Measurements from ENCODE around the gene PRSS57.

Gene PRSS57

DNA sequence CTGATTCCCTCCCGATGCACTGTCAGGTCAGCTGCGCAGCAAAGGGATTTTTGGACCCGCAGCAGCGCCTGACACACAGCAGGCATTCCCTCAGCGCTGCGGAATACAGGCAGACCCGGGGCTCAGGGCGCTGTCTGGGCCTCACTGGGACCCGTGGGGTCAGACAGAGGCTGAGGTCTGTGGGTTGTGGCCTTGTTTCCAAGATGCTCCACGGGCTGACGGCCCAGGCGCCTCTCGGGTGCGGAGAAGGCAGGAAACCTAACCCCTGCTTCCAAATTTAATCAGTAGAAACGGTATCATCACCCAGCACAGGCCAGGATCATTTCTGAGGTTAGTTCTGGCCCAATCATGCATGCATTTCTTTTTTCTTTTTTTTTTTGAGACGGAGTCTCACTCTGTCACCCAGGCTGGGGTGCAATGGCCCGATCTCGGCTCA lies 31.6 kb downstream of the PRSS57 start:
- Histone ChIP-seq H3K4me1 (ENCODE audit: control insufficient read depth, insufficient read depth, low read length) (peaks cover 9% of the 10 kb centered on the region), H3K9me3 (ENCODE audit: control insufficient read depth, insufficient read depth, low read depth, low read length) (no peaks in the 10 kb centered on the region), H3K4me3 (ENCODE audit: low read depth, low read length) (peak overlapping the region; percentile 46), H3K27ac (ENCODE audit: extremely low read depth, low read depth, low read length) (peak overlapping the region; percentile 45; the same call in 1 of the 2 replicates), H3K36me3 (ENCODE audit: control insufficient read depth in 2 of 2, insufficient read depth in 1 of 2, low read length in 2 of 2) (peaks cover 0 to 22% of the 10 kb centered on the region in 2 experiments; a peak in 1 of 3 replicates)
- ChIA-PET POLR2A (interaction anchor here (0.6 to 1.5 kb wide), 8 partner anchors 9 to 320 kb away, joined by 3 to 8 read pairs (median 4); partner anchors contain the start of gene WDR18), CTCF (interaction anchor here (0.6 to 1.5 kb wide), 7 partner anchors 67 to 109 kb away, joined by 3 to 9 read pairs (median 3); no protein-coding TSS in a partner anchor)
- TF ChIP-seq GLIS2 (tag by site-specific recombination; IDR thresholded peaks at IDR 0.05) = no peak
- peak; percentile 82; the same call in 1 of the 2 replicates for TF ChIP-seq ZNF600 (tag by site-specific recombination; IDR thresholded peaks at IDR 0.05)

DNA sequence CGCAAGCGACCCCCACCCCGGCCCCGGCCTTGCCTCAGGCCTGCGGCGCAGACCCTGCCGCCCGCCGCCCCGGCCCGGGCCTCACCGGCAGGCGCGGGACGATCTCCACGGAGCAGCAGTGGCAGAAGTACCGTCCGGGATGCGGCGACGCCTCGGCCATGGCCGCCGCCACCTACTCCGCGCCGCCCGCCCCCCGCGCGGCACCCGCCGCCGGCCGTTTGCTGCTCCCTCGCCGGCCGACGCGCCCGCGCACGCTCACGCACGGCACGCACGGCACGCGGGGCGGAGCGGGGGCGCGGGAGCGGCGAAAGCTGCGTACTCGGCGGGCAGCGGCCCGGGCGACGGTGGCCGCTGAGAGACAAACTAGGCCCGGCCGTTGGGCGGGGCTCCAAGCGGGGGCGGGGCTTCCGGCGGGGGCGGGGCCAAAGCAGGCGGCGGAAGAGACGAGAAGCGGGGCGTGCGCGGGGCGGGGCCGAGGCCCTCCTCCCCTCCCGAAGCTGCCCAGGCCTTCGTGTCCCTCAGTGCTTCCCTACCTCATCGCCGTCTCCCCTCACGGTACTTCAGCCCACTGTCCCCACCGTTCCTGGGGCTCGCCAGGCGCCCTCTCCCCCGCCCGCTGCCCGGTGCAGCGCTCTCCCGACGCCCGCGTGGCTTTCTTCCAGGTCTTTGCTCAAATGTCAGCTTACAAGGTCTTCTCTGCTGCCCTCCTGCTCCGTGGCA lies 32.1 kb downstream of the PRSS57 start, which contains the start of gene RNF126:
Gene RNF126 (minus strand): TSS at position 253 of the 720 bp plus-strand sequence. CDS start 93 bp downstream, at position 160.
- CTCF ChIA-PET = interaction anchor here (0.7 to 1.5 kb wide), 6 partner anchors 71 to 109 kb away, joined by 3 to 9 read pairs (median 3); no protein-coding TSS in a partner anchor
- Histone ChIP-seq H3K36me3 (ENCODE audit: control insufficient read depth in 2 of 2, insufficient read depth in 1 of 2, low read length in 2 of 2) (peaks cover 0 to 27% of the 10 kb centered on the region in 2 experiments; a peak in 1 of 3 replicates), H3K9me3 (ENCODE audit: control insufficient read depth, insufficient read depth, low read depth, low read length) (no peaks in the 10 kb centered on the region), H3K27ac (ENCODE audit: extremely low read depth, low read depth, low read length) (peak within 1 kb of the TSS; percentile 94), H3K4me3 (ENCODE audit: low read depth, low read length) (peak within 1 kb of the TSS; percentile 86), H3K4me1 (ENCODE audit: control insufficient read depth, insufficient read depth, low read length) (peaks cover 9% of the 10 kb centered on the region)
- POLR2A ChIA-PET = interaction anchor here (0.5 to 1.5 kb wide), 12 partner anchors 8 to 1805 kb away, joined by 3 to 8 read pairs (median 4); partner anchors contain the start of gene WDR18
- TF ChIP-seq KLF10 (tag by site-specific recombination; IDR thresholded peaks at IDR 0.05) (peak; percentile 41; the same call in 1 of the 2 replicates), ZBTB26 (tag by site-specific recombination; optimal IDR thresholded peaks at IDR 0.05) (no peak), SP7 (tag by site-specific recombination; IDR thresholded peaks at IDR 0.05) (peak; percentile 19; the same call in 1 of the 2 replicates), KLF7 (tag by site-specific recombination; IDR thresholded peaks at IDR 0.05; ENCODE audit: borderline replicate concordance) (0 out of 2 replicates have a peak, but pooled peaks have one; percentile 44), KLF16 (tag by site-specific recombination; IDR thresholded peaks at IDR 0.05) (0 out of 2 replicates have a peak, but pooled peaks have one; percentile 39), ZNF2 (tag by site-specific recombination; IDR thresholded peaks at IDR 0.05) (0 out of 2 replicates have a peak, but pooled peaks have one; percentile 37), FEZF1 (tag by site-specific recombination; IDR thresholded peaks at IDR 0.05) (no peak), PATZ1 (tag by site-specific recombination; IDR thresholded peaks at IDR 0.05) (peak; percentile 69), ZNF335 (tag by site-specific recombination; conservative IDR thresholded peaks at IDR 0.05) (peak; percentile 41), SP2 (tag by site-specific recombination; IDR thresholded peaks at IDR 0.05) (peak; percentile 71), ZXDB (tag by site-specific recombination; IDR thresholded peaks at IDR 0.05) (0 out of 2 replicates have a peak, but pooled peaks have one; percentile 27), KLF1 (tag by site-specific recombination; IDR thresholded peaks at IDR 0.05) (peak; percentile 31; the same call in 1 of the 2 replicates), ZBTB8A (tag by site-specific recombination; IDR thresholded peaks at IDR 0.05) (peak; percentile 65), ZNF202 (tag by site-specific recombination; IDR thresholded peaks at IDR 0.05; ENCODE audit: borderline replicate concordance) (no peak), ZNF629 (tag by site-specific recombination; IDR thresholded peaks at IDR 0.05) (0 out of 2 replicates have a peak, but pooled peaks have one; percentile 27), HOXC10 (CRISPR knock-in tag; IDR thresholded peaks at IDR 0.05) (0 out of 2 replicates have a peak, but pooled peaks have one; percentile 64), TSHZ1 (tag by site-specific recombination; IDR thresholded peaks at IDR 0.05; ENCODE audit: borderline replicate concordance) (no peak), GLIS1 (tag by site-specific recombination; IDR thresholded peaks at IDR 0.05) (0 out of 2 replicates have a peak, but pooled peaks have one; percentile 7)
- TF ChIP-seq, protein P1, sequence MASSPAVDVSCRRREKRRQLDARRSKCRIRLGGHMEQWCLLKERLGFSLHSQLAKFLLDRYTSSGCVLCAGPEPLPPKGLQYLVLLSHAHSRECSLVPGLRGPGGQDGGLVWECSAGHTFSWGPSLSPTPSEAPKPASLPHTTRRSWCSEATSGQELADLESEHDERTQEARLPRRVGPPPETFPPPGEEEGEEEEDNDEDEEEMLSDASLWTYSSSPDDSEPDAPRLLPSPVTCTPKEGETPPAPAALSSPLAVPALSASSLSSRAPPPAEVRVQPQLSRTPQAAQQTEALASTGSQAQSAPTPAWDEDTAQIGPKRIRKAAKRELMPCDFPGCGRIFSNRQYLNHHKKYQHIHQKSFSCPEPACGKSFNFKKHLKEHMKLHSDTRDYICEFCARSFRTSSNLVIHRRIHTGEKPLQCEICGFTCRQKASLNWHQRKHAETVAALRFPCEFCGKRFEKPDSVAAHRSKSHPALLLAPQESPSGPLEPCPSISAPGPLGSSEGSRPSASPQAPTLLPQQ (tag by site-specific recombination; IDR thresholded peaks at IDR 0.05) = no peak
